Skeletal muscle satellite cell (primary cell): ENCODE results near the gene ZSCAN22.

Experiments used
- H3K27me3 ChIP-seq: 2 replicates; pipeline ENCODE4 v1.7.0; 2013; ENCODE audit warnings: low read length; ENCODE audit not compliant: control insufficient read depth, insufficient read depth
- H3K36me3 ChIP-seq: 2 replicates; pipeline ENCODE4 v1.7.0; 2013; ENCODE audit warnings: mild to moderate bottlenecking, control low read depth, low read length; ENCODE audit not compliant: insufficient read depth
- H3K4me1 ChIP-seq: 2 replicates; pipeline ENCODE4 v1.7.0; 2013; ENCODE audit warnings: low read length; ENCODE audit not compliant: control insufficient read depth, insufficient read depth
- H3K4me2 ChIP-seq: 2 replicates; pipeline ENCODE4 v1.7.0; 2013; ENCODE audit warnings: mild to moderate bottlenecking, low read length
- H3K4me3 ChIP-seq: 2 replicates; pipeline ENCODE4 v1.7.0; 2013; ENCODE audit warnings: low read length
- H3K9ac ChIP-seq: 2 replicates; pipeline ENCODE4 v1.7.0; 2013; ENCODE audit warnings: mild to moderate bottlenecking, low read depth, low read length, moderate library complexity
- H3K9me3 ChIP-seq: replicated peaks from 2 replicates; pipeline ENCODE4 v1.7.0; 2013; ENCODE audit warnings: mild to moderate bottlenecking, control low read depth, low read length

The ZSCAN22 gene

DNA sequence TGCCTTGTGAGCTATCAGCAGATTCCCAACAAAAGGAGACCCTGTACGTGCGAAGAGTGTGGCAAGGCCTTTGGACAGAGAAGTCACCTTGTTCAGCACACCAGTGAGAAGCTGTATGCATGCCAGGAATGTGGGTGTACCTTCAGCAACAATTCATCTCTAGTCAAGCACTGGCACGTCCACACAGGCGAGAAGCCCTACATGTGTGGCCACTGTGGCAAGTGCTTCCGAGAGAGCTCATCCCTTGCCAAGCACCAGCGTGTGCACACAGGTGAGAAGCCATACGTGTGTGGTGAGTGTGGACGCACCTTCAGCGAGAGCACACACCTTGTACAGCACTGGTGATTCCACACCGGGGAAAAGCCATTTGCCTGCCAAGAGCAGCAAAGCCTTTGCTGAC is 7.6 kb upstream of the ZSCAN22 start:
- peaks cover 14% of the 10 kb centered on the region for H3K36me3 ChIP-seq
- H3K4me1 ChIP-seq: no peaks in the 10 kb centered on the region
- H3K9ac ChIP-seq: no peak overlapping the region
- no peaks in the 10 kb centered on the region for H3K9me3 ChIP-seq
- H3K4me2 ChIP-seq: no peak overlapping the region
- no peak overlapping the region for H3K4me3 ChIP-seq
- H3K27me3 ChIP-seq: no peaks in the 10 kb centered on the region

GRCh38 chr19:58325311-58326022 is 1.3 kb upstream of the ZSCAN22 start:
- Histone ChIP-seq H3K4me2 (peak overlapping the region; percentile 98), H3K4me3 (peak overlapping the region; percentile 99), H3K27me3 (no peaks in the 10 kb centered on the region), H3K36me3 (no peaks in the 10 kb centered on the region), H3K9ac (peak overlapping the region; percentile 95), H3K9me3 (no peaks in the 10 kb centered on the region), H3K4me1 (peaks cover 21% of the 10 kb centered on the region)

DNA sequence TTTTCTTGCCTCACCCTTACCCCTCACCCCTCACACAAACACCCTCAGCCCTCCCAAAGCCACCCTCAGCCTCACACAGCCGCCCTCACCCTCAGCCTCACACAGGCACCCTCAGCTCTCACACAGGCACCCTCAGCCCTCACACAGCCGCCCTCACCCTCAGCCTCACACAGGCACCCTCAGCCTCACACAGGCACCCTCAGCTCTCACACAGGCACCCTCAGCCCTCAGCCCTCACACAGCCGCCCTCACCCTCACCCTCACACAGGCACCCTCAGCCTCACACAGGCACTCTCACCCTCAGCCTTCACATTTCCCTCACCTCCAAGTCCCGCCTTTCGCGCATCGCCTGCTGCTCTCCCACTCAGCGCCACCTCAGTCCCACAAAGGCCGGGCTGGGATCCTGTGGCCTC is 287 bp upstream of the ZSCAN22 start:
- Histone ChIP-seq H3K4me1 (peaks cover 26% of the 10 kb centered on the region), H3K27me3 (no peaks in the 10 kb centered on the region), H3K4me2 (peak overlapping the region; percentile 98), H3K9me3 (no peaks in the 10 kb centered on the region), H3K36me3 (no peaks in the 10 kb centered on the region), H3K9ac (peak overlapping the region; percentile 95), H3K4me3 (peak overlapping the region; percentile 99)

GRCh38 chr19:58328999-58329398 is 2.2 kb downstream of the ZSCAN22 start:
- H3K4me1 ChIP-seq: peaks cover 26% of the 10 kb centered on the region
- H3K36me3 ChIP-seq: no peaks in the 10 kb centered on the region
- no peaks in the 10 kb centered on the region for H3K27me3 ChIP-seq
- no peaks in the 10 kb centered on the region for H3K9me3 ChIP-seq
- no peak overlapping the region for H3K4me2 ChIP-seq
- no peak overlapping the region for H3K4me3 ChIP-seq
- no peak overlapping the region for H3K9ac ChIP-seq

GRCh38 chr19:58330458-58330857 is 3.7 kb downstream of the ZSCAN22 start:
- peak overlapping the region; percentile 15 for H3K9ac ChIP-seq
- H3K27me3 ChIP-seq: no peaks in the 10 kb centered on the region
- no peak overlapping the region for H3K4me3 ChIP-seq
- peak overlapping the region; percentile 52 for H3K4me2 ChIP-seq
- peaks cover 23% of the 10 kb centered on the region for H3K4me1 ChIP-seq
- H3K36me3 ChIP-seq: no peaks in the 10 kb centered on the region
- no peaks in the 10 kb centered on the region for H3K9me3 ChIP-seq

DNA sequence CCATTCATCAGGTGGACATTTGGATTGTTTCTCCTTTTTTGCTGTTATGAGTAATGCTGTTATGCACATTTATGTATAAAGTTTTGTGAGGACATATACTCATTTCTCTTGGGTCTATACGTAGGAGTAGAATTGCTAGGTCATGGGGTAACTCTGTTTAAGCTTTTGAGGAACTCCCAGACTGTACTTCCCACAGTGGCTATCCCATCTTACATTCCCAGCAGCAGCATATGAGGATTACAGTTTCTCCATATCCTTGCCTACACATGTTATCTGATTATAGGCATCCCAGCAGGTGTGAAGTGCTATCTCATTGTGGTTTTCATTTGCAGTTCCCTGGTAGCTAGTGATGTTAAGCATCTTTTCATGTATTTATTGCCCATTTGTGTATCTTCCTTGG is 5.9 kb downstream of the ZSCAN22 start:
- Histone ChIP-seq H3K9me3 (no peaks in the 10 kb centered on the region), H3K4me3 (no peak overlapping the region), H3K9ac (no peak overlapping the region), H3K36me3 (peaks cover 15% of the 10 kb centered on the region), H3K4me2 (no peak overlapping the region), H3K27me3 (no peaks in the 10 kb centered on the region), H3K4me1 (peaks cover 17% of the 10 kb centered on the region)

GRCh38 chr19:58334691-58335249 is 8.0 kb downstream of the ZSCAN22 start:
- Histone ChIP-seq H3K4me1 (peaks cover 9% of the 10 kb centered on the region), H3K9ac (no peak overlapping the region), H3K36me3 (peaks cover 36% of the 10 kb centered on the region), H3K4me2 (no peak overlapping the region), H3K9me3 (no peaks in the 10 kb centered on the region), H3K27me3 (no peaks in the 10 kb centered on the region), H3K4me3 (no peak overlapping the region)

- no peaks in the 10 kb centered on the region for H3K27me3 ChIP-seq
- H3K36me3 ChIP-seq: peaks cover 40% of the 10 kb centered on the region
Observed at GRCh38 chr19:58335630-58336029, 8.8 kb downstream of the ZSCAN22 start.

GRCh38 chr19:58336216-58336615 is 9.4 kb downstream of the ZSCAN22 start:
- Histone ChIP-seq H3K27me3 (no peaks in the 10 kb centered on the region), H3K9me3 (no peaks in the 10 kb centered on the region), H3K4me1 (no peaks in the 10 kb centered on the region), H3K36me3 (peaks cover 40% of the 10 kb centered on the region), H3K4me2 (no peak overlapping the region), H3K4me3 (no peak overlapping the region), H3K9ac (no peak overlapping the region)

More at GRCh38 chr19:58335630-58336029, 8.8 kb downstream of the ZSCAN22 start:
- Histone ChIP-seq H3K4me2 (no peak overlapping the region), H3K9ac (no peak overlapping the region), H3K9me3 (no peaks in the 10 kb centered on the region), H3K4me1 (peaks cover 3% of the 10 kb centered on the region), H3K4me3 (no peak overlapping the region)

DNA sequence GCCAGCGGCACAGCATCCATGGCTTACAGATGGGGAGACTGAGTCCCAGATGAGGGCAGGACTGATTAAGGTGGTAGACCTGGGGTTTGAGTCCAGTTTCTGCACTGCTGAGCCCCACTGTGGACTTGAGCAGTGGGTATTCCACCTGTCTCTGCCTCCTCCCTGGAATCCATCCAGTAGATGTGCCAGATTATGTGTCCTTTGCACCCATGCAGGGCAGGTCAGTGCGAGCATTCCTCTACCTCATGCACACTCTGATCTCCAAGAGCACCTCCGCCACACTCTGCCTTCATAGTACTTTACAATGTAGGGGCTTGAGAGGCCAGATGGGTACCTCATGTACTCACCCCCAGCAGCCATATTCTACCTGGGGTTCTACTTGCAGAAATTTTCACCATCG is 10.0 kb downstream of the ZSCAN22 start:
- H3K36me3 ChIP-seq: peaks cover 45% of the 10 kb centered on the region

GRCh38 chr19:58338336-58338735 is 11.5 kb downstream of the ZSCAN22 start:
- H3K27me3 ChIP-seq: no peaks in the 10 kb centered on the region
- H3K9me3 ChIP-seq: no peaks in the 10 kb centered on the region
- peaks cover 48% of the 10 kb centered on the region for H3K36me3 ChIP-seq
- H3K4me2 ChIP-seq: no peak overlapping the region
- H3K4me1 ChIP-seq: no peaks in the 10 kb centered on the region
- no peak overlapping the region for H3K4me3 ChIP-seq
- H3K9ac ChIP-seq: no peak overlapping the region

More for the DNA sequence above, 10.0 kb downstream of the ZSCAN22 start:
- no peak overlapping the region for H3K4me2 ChIP-seq
- no peaks in the 10 kb centered on the region for H3K4me1 ChIP-seq
- H3K27me3 ChIP-seq: no peaks in the 10 kb centered on the region
- H3K9me3 ChIP-seq: no peaks in the 10 kb centered on the region
- H3K4me3 ChIP-seq: no peak overlapping the region
- H3K9ac ChIP-seq: no peak overlapping the region
